Measurements from ENCODE around the gene MED16. TPM values are rescaled to one million over a fixed set of nuclear protein-coding genes. Genes with fewer than 3 reads are reported as not detected.

MED16 gene
- total RNA-seq, 2 experiments from 2014 or later = 25.8 to 30.1 TPM

GRCh38 chr19:932648-933552, 39.9 kb upstream of the MED16 start:
- CTCF ChIA-PET = no interaction called here
- peaks cover 41% of the 10 kb centered on the region for H3K4me1 ChIP-seq (ENCODE audit: insufficient read depth, low read length)
- H3K4me3 ChIP-seq (ENCODE audit: low read length) = peak overlapping the region; percentile 19
- H3K27ac ChIP-seq (ENCODE audit: low read depth in 1 of 2, low read length in 2 of 2) = peak overlapping the region in 1 of 2 donors; percentile 41
- ATAC-seq (ENCODE audit: poor library complexity) (peak; percentile 79), DNase-seq (peak in 8 of 14 experiments; percentile 29 to 73 (median 52))
- peak overlapping the region; percentile 22 for H3K27ac Mint-ChIP-seq
- POLR2A ChIA-PET = interaction anchor here (0.8 to 1.7 kb wide), 4 partner anchors 25 to 73 kb away, joined by 3 to 4 read pairs (median 3); no protein-coding TSS in a partner anchor
- no peaks in the 10 kb centered on the region for H3K36me3 Mint-ChIP-seq (ENCODE audit: low read depth)
- H3K27me3 ChIP-seq (ENCODE audit: control insufficient read depth in 1 of 2, insufficient read depth in 2 of 2, low read length in 2 of 2) = no peaks in the 10 kb centered on the region
- H3K9me3 Mint-ChIP-seq = no peaks in the 10 kb centered on the region
- H3K27me3 Mint-ChIP-seq = no peaks in the 10 kb centered on the region
- peaks cover 0 to 11% of the 10 kb centered on the region in 2 experiments for H3K9me3 ChIP-seq (ENCODE audit: control insufficient read depth in 1 of 2, insufficient read depth in 1 of 2, low read length in 2 of 2)
- TF ChIP-seq CTCF (IDR thresholded peaks at IDR 0.05) = no peak
- peak overlapping the region; percentile 77 for H3K4me3 Mint-ChIP-seq
- H3K4me1 Mint-ChIP-seq (ENCODE audit: low read depth) = peaks cover 20% of the 10 kb centered on the region
- H3K36me3 ChIP-seq (ENCODE audit: insufficient read depth, low read length) = no peaks in the 10 kb centered on the region
- intact Hi-C loops (cut with DNase I, micrococcal nuclease) = no loop called here

GRCh38 chr19:931860-932647, 39.1 kb upstream of the MED16 start:
- peaks cover 41% of the 10 kb centered on the region for H3K4me1 ChIP-seq (ENCODE audit: insufficient read depth, low read length)
- no peaks in the 10 kb centered on the region for H3K9me3 Mint-ChIP-seq
- peak overlapping the region; percentile 15 for H3K4me3 Mint-ChIP-seq
- CTCF ChIA-PET = no interaction called here
- H3K4me1 Mint-ChIP-seq (ENCODE audit: low read depth) = peaks cover 14% of the 10 kb centered on the region
- no peak for TF ChIP-seq CTCF (IDR thresholded peaks at IDR 0.05)
- ATAC-seq (ENCODE audit: poor library complexity) (no peak), DNase-seq (no peak)
- H3K27me3 Mint-ChIP-seq = no peaks in the 10 kb centered on the region
- intact Hi-C loops (cut with DNase I, micrococcal nuclease) = no loop called here
- H3K27ac ChIP-seq (ENCODE audit: low read depth in 1 of 2, low read length in 2 of 2) = no peak overlapping the region
- no peaks in the 10 kb centered on the region for H3K36me3 Mint-ChIP-seq (ENCODE audit: low read depth)
- POLR2A ChIA-PET = interaction anchor here (1.1 to 1.7 kb wide), 2 partner anchors 24 to 68 kb away, joined by 3 to 4 read pairs; no protein-coding TSS in a partner anchor
- no peak overlapping the region for H3K4me3 ChIP-seq (ENCODE audit: low read length)
- H3K9me3 ChIP-seq (ENCODE audit: control insufficient read depth in 1 of 2, insufficient read depth in 1 of 2, low read length in 2 of 2) = peaks cover 0 to 3% of the 10 kb centered on the region in 2 experiments
- no peaks in the 10 kb centered on the region for H3K36me3 ChIP-seq (ENCODE audit: insufficient read depth, low read length)
- H3K27ac Mint-ChIP-seq = no peak overlapping the region
- no peaks in the 10 kb centered on the region for H3K27me3 ChIP-seq (ENCODE audit: control insufficient read depth in 1 of 2, insufficient read depth in 2 of 2, low read length in 2 of 2)

- peaks cover 14% of the 10 kb centered on the region for H3K4me1 Mint-ChIP-seq (ENCODE audit: low read depth)
- H3K27ac ChIP-seq (ENCODE audit: low read depth in 1 of 2, low read length in 2 of 2) = no peak overlapping the region
- peaks cover 53% of the 10 kb centered on the region for H3K4me1 ChIP-seq (ENCODE audit: insufficient read depth, low read length)
- no peak overlapping the region for H3K27ac Mint-ChIP-seq
- peak overlapping the region; percentile 51 for H3K4me3 Mint-ChIP-seq
- H3K4me3 ChIP-seq (ENCODE audit: low read length) = no peak overlapping the region
- DNase-seq (no peak), ATAC-seq (ENCODE audit: poor library complexity) (no peak)
- ChIA-PET POLR2A (no interaction called here), CTCF (no interaction called here)
- H3K36me3 Mint-ChIP-seq (ENCODE audit: low read depth) = no peaks in the 10 kb centered on the region
- no peak for TF ChIP-seq CTCF (IDR thresholded peaks at IDR 0.05)
- H3K36me3 ChIP-seq (ENCODE audit: insufficient read depth, low read length) = no peaks in the 10 kb centered on the region
- H3K27me3 ChIP-seq (ENCODE audit: control insufficient read depth in 1 of 2, insufficient read depth in 2 of 2, low read length in 2 of 2) = no peaks in the 10 kb centered on the region
- intact Hi-C loops (cut with DNase I, micrococcal nuclease) = loop anchor here in 1 of 2 experiments (5.0 kb wide), 1 partner anchor 262 kb away; no protein-coding TSS in a partner anchor
- no peaks in the 10 kb centered on the region for H3K27me3 Mint-ChIP-seq
- H3K9me3 Mint-ChIP-seq = no peaks in the 10 kb centered on the region
- no peaks in the 10 kb centered on the region for H3K9me3 ChIP-seq (ENCODE audit: control insufficient read depth in 1 of 2, insufficient read depth in 1 of 2, low read length in 2 of 2)
These were observed 36.9 kb upstream of the MED16 start for GRCh38 chr19:929891-930258.

Data from CD4-positive, alpha-beta T cell (primary cell).